Urothelium cell line (cell line): Measurements from ENCODE around the gene KRTAP5-8.
"Not testable (repeated sequence)": the region's sequence is repeated elsewhere in the genome, so short reads cannot be mapped to it uniquely, and the experiment has no call there.

Experiments
- DNase-seq: peaks from one replicate; pipeline ENCODE4 v3.0.0; 2011; ENCODE audit warnings: low spot score, mixed read lengths
- FAIRE-seq: peaks from 2 replicates; lab custom pipeline; 2011; peaks lifted over from hg19 to GRCh38; lab: Jason Lieb, UNC

KRTAP5-8 gene

GRCh38 chr11:71542879-71543777, 5.3 kb downstream of the KRTAP5-8 start:
- no peak for DNase-seq
- no peak for FAIRE-seq

- FAIRE-seq (no peak), DNase-seq (no peak)
Observed at GRCh38 chr11:71543866-71544265, 6.0 kb downstream of the KRTAP5-8 start.

- DNase-seq (no peak), FAIRE-seq (no peak)
Observed at GRCh38 chr11:71544525-71545214, 6.8 kb downstream of the KRTAP5-8 start.

GRCh38 chr11:71545405-71545966, 7.7 kb downstream of the KRTAP5-8 start:
- no peak for DNase-seq
- FAIRE-seq: no peak

- FAIRE-seq: no peak
Observed at GRCh38 chr11:71548120-71548519, 10.3 kb downstream of the KRTAP5-8 start, which contains the start of gene KRTAP5-9. Gene KRTAP5-9, plus strand, starts transcription at chr11:71548420. Its CDS starts 238 bp downstream, at chr11:71548658.

GRCh38 chr11:71548716-71549151, 10.9 kb downstream of the KRTAP5-8 start:
- no peak for DNase-seq
- FAIRE-seq: no peak

More at GRCh38 chr11:71548120-71548519, 10.3 kb downstream of the KRTAP5-8 start, which contains the start of gene KRTAP5-9:
- no peak for DNase-seq

- DNase-seq (no peak), FAIRE-seq (no peak)
Observed at GRCh38 chr11:71551711-71552110, 13.9 kb downstream of the KRTAP5-8 start.

GRCh38 chr11:71554996-71555395, 17.2 kb downstream of the KRTAP5-8 start:
- no peak for FAIRE-seq
- DNase-seq: no peak

- no peak for FAIRE-seq
Observed at GRCh38 chr11:71555508-71555907, 17.7 kb downstream of the KRTAP5-8 start.

GRCh38 chr11:71556018-71556417, 18.2 kb downstream of the KRTAP5-8 start:
- DNase-seq: no peak
- FAIRE-seq: no peak

More at GRCh38 chr11:71555508-71555907, 17.7 kb downstream of the KRTAP5-8 start:
- DNase-seq: no peak

- FAIRE-seq (no peak), DNase-seq (no peak)
Observed at GRCh38 chr11:71557257-71557656, 19.4 kb downstream of the KRTAP5-8 start.

GRCh38 chr11:71558996-71559395, 21.2 kb downstream of the KRTAP5-8 start:
- DNase-seq (no peak), FAIRE-seq (no peak)

- FAIRE-seq (no peak), DNase-seq (no peak)
Observed at GRCh38 chr11:71562120-71562519, 24.3 kb downstream of the KRTAP5-8 start.

GRCh38 chr11:71563406-71563805, 25.6 kb downstream of the KRTAP5-8 start:
- peak; percentile 54 for DNase-seq
- no peak for FAIRE-seq

GRCh38 chr11:71564430-71564829, 26.6 kb downstream of the KRTAP5-8 start:
- no peak for DNase-seq
- no peak for FAIRE-seq

GRCh38 chr11:71565263-71565662, 27.4 kb downstream of the KRTAP5-8 start, which contains the start of gene KRTAP5-10:
Gene KRTAP5-10, plus strand, starts transcription at chr11:71565563. Its CDS starts 25 bp downstream, at chr11:71565588.
- DNase-seq: no peak
- no peak for FAIRE-seq

- no peak for FAIRE-seq
- DNase-seq: no peak
Observed at GRCh38 chr11:71566081-71566620, 28.3 kb downstream of the KRTAP5-8 start.

GRCh38 chr11:71566626-71567599, 29.1 kb downstream of the KRTAP5-8 start:
- not testable (repeated sequence) for FAIRE-seq, DNase-seq

GRCh38 chr11:71567633-71568032, 29.8 kb downstream of the KRTAP5-8 start:
- not testable (repeated sequence) for FAIRE-seq, DNase-seq
